Measurements from ENCODE around the gene HNRNPA0. TPM values are rescaled to one million over a fixed set of nuclear protein-coding genes. Genes with fewer than 3 reads are reported as not detected.

The HNRNPA0 gene
- total RNA-seq, 1 experiment from 2014 or later = 33.3 TPM

- Histone ChIP-seq H3K9me3 (ENCODE audit: control insufficient read depth, insufficient read depth, low read depth, low read length) (no peaks in the 10 kb centered on the region), H3K27me3 (ENCODE audit: control insufficient read depth, insufficient read depth, low read length) (no peaks in the 10 kb centered on the region), H3K4me1 (ENCODE audit: control insufficient read depth, insufficient read depth, low read length) (no peaks in the 10 kb centered on the region), H3K36me3 (ENCODE audit: control insufficient read depth, insufficient read depth, low read length) (no peaks in the 10 kb centered on the region), H3K27ac (ENCODE audit: low read length) (no peak overlapping the region), H3K4me3 (ENCODE audit: low read depth in 2 of 2, low read length in 2 of 2) (no peak overlapping the region)
- no peak for DNase-seq (ENCODE audit: low read depth, low spot score)
- no peak for TF ChIP-seq POLR2AphosphoS5 (IDR thresholded peaks at IDR 0.05; ENCODE audit: low read depth, low read length)
- no peak for TF ChIP-seq TCF7L2 (IDR thresholded peaks at IDR 0.05; ENCODE audit: low read depth, low read length)
- TF ChIP-seq SIN3A (IDR thresholded peaks at IDR 0.05; ENCODE audit: borderline replicate concordance, insufficient read depth, low read depth, low read length) = no peak
- intact Hi-C loops (cut with micrococcal nuclease; ENCODE audit: unreplicated experiment) (no loop called here), in situ Hi-C loops (cut with HindIII; ENCODE audit: low pct_unique_long_range_greater_than_20kb, low sequenced_read_pairs) (no loop called here)
- ATAC-seq = no peak
- CTCF ChIA-PET = no interaction called here
- no TSS peak for BruUV-seq (replicated peaks)
- POLR2A ChIA-PET = no interaction called here
Measured at GRCh38 chr5:137714946-137715345, 39.2 kb downstream of the HNRNPA0 start.

- Histone ChIP-seq H3K27ac (ENCODE audit: low read length) (no peak overlapping the region), H3K27me3 (ENCODE audit: control insufficient read depth, insufficient read depth, low read length) (no peaks in the 10 kb centered on the region), H3K9me3 (ENCODE audit: control insufficient read depth, insufficient read depth, low read depth, low read length) (no peaks in the 10 kb centered on the region), H3K4me1 (ENCODE audit: control insufficient read depth, insufficient read depth, low read length) (no peaks in the 10 kb centered on the region), H3K36me3 (ENCODE audit: control insufficient read depth, insufficient read depth, low read length) (no peaks in the 10 kb centered on the region), H3K4me3 (ENCODE audit: low read depth in 2 of 2, low read length in 2 of 2) (no peak overlapping the region)
- TF ChIP-seq TCF7L2 (IDR thresholded peaks at IDR 0.05; ENCODE audit: low read depth, low read length) (no peak), CTCF (IDR thresholded peaks at IDR 0.05) (no peak), SIN3A (IDR thresholded peaks at IDR 0.05; ENCODE audit: borderline replicate concordance, insufficient read depth, low read depth, low read length) (no peak), POLR2AphosphoS5 (IDR thresholded peaks at IDR 0.05; ENCODE audit: low read depth, low read length) (no peak)
- TF ChIP-seq, protein P1, sequence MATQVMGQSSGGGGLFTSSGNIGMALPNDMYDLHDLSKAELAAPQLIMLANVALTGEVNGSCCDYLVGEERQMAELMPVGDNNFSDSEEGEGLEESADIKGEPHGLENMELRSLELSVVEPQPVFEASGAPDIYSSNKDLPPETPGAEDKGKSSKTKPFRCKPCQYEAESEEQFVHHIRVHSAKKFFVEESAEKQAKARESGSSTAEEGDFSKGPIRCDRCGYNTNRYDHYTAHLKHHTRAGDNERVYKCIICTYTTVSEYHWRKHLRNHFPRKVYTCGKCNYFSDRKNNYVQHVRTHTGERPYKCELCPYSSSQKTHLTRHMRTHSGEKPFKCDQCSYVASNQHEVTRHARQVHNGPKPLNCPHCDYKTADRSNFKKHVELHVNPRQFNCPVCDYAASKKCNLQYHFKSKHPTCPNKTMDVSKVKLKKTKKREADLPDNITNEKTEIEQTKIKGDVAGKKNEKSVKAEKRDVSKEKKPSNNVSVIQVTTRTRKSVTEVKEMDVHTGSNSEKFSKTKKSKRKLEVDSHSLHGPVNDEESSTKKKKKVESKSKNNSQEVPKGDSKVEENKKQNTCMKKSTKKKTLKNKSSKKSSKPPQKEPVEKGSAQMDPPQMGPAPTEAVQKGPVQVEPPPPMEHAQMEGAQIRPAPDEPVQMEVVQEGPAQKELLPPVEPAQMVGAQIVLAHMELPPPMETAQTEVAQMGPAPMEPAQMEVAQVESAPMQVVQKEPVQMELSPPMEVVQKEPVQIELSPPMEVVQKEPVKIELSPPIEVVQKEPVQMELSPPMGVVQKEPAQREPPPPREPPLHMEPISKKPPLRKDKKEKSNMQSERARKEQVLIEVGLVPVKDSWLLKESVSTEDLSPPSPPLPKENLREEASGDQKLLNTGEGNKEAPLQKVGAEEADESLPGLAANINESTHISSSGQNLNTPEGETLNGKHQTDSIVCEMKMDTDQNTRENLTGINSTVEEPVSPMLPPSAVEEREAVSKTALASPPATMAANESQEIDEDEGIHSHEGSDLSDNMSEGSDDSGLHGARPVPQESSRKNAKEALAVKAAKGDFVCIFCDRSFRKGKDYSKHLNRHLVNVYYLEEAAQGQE (IDR thresholded peaks at IDR 0.05; ENCODE audit: insufficient read depth in 1 of 2, low read depth in 2 of 2, low read length in 1 of 2) = no peak
- no TSS peak for BruUV-seq (replicated peaks)
- intact Hi-C loops (cut with micrococcal nuclease; ENCODE audit: unreplicated experiment) (no loop called here), in situ Hi-C loops (cut with HindIII; ENCODE audit: low pct_unique_long_range_greater_than_20kb, low sequenced_read_pairs) (no loop called here)
- DNase-seq (ENCODE audit: low read depth, low spot score) (no peak), ATAC-seq (no peak)
- POLR2A ChIA-PET = no interaction called here
- CTCF ChIA-PET = no interaction called here
Measured at GRCh38 chr5:137714494-137714893, 39.7 kb downstream of the HNRNPA0 start.

- DNase-seq (ENCODE audit: low read depth, low spot score) (no peak), ATAC-seq (no peak)
- Histone ChIP-seq H3K4me3 (ENCODE audit: low read depth in 2 of 2, low read length in 2 of 2) (no peak overlapping the region), H3K9me3 (ENCODE audit: control insufficient read depth, insufficient read depth, low read depth, low read length) (no peaks in the 10 kb centered on the region), H3K27me3 (ENCODE audit: control insufficient read depth, insufficient read depth, low read length) (no peaks in the 10 kb centered on the region), H3K27ac (ENCODE audit: low read length) (no peak overlapping the region), H3K36me3 (ENCODE audit: control insufficient read depth, insufficient read depth, low read length) (no peaks in the 10 kb centered on the region), H3K4me1 (ENCODE audit: control insufficient read depth, insufficient read depth, low read length) (no peaks in the 10 kb centered on the region)
- in situ Hi-C loops (cut with HindIII; ENCODE audit: low pct_unique_long_range_greater_than_20kb, low sequenced_read_pairs) (no loop called here), intact Hi-C loops (cut with micrococcal nuclease; ENCODE audit: unreplicated experiment) (no loop called here)
- CTCF ChIA-PET = interaction anchor here (0.6 to 0.7 kb wide), 2 partner anchors 21 to 34 kb away, joined by 3 to 5 read pairs; no protein-coding TSS in a partner anchor
- POLR2A ChIA-PET = no interaction called here
- BruUV-seq (replicated peaks) = no TSS peak
- TF ChIP-seq SIN3A (IDR thresholded peaks at IDR 0.05; ENCODE audit: borderline replicate concordance, insufficient read depth, low read depth, low read length) = no peak
- TF ChIP-seq TCF7L2 (IDR thresholded peaks at IDR 0.05; ENCODE audit: low read depth, low read length) = no peak
- TF ChIP-seq, protein P1 (IDR thresholded peaks at IDR 0.05; ENCODE audit: insufficient read depth in 1 of 2, low read depth in 2 of 2, low read length in 1 of 2) = no peak
- no peak for TF ChIP-seq POLR2AphosphoS5 (IDR thresholded peaks at IDR 0.05; ENCODE audit: low read depth, low read length)
- no peak for TF ChIP-seq CTCF (IDR thresholded peaks at IDR 0.05)
Measured at GRCh38 chr5:137712139-137712667, 42.0 kb downstream of the HNRNPA0 start.

Measured in Panc1 (cell line).